ENCODE results near the gene ABCC6.

The ABCC6 gene

GRCh38 chr16:16139061-16139460, 84.2 kb downstream of the ABCC6 start:
- no peak overlapping the region for H3K27ac ChIP-seq
- TF ChIP-seq CTCF (conservative IDR thresholded peaks at IDR 0.05): no peak

GRCh38 chr16:16138034-16138635, 85.2 kb downstream of the ABCC6 start:
- H3K27ac ChIP-seq: no peak overlapping the region
- no peak for TF ChIP-seq CTCF (conservative IDR thresholded peaks at IDR 0.05)

GRCh38 chr16:16137110-16137509, 86.2 kb downstream of the ABCC6 start:
- TF ChIP-seq CTCF (conservative IDR thresholded peaks at IDR 0.05): no peak
- H3K27ac ChIP-seq: no peak overlapping the region

- TF ChIP-seq CTCF (conservative IDR thresholded peaks at IDR 0.05): no peak
- no peak overlapping the region for H3K27ac ChIP-seq
Observed at GRCh38 chr16:16136588-16136987, 86.7 kb downstream of the ABCC6 start.

GRCh38 chr16:16133943-16134604, 89.2 kb downstream of the ABCC6 start:
- no peak overlapping the region for H3K27ac ChIP-seq
- TF ChIP-seq CTCF (conservative IDR thresholded peaks at IDR 0.05): no peak

- no peak overlapping the region for H3K27ac ChIP-seq
Observed at GRCh38 chr16:16131659-16132058, 91.6 kb downstream of the ABCC6 start.

GRCh38 chr16:16131204-16131603, 92.1 kb downstream of the ABCC6 start:
- H3K27ac ChIP-seq: no peak overlapping the region
- no peak for TF ChIP-seq CTCF (conservative IDR thresholded peaks at IDR 0.05)

More at GRCh38 chr16:16131659-16132058, 91.6 kb downstream of the ABCC6 start:
- no peak for TF ChIP-seq CTCF (conservative IDR thresholded peaks at IDR 0.05)

All from VCaP (cell line).